ENCODE data around the gene CLDN7.

CLDN7 gene

GRCh38 chr17:7285679-7286078, 23.4 kb upstream of the CLDN7 start:
- no peak for DNase-seq

DNA sequence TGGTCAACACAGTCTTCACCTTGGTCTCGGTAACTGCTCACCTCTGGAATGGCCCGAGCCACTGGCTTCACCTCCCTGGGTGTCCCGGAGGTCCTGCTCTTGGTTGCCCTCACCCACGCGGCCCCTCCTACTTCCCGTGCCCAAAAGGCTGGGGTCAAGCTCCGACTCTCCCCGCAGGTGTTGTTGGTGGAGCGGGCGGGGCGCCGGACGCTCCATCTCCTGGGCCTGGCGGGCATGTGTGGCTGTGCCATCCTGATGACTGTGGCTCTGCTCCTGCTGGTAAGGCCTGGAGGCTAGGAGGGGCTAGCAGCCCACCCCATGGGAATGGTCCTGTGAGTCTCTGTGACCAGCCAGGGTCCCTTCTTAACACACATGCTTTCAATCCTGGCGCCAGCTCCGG, 22.6 kb upstream of the CLDN7 start:
- no peak for DNase-seq

DNA sequence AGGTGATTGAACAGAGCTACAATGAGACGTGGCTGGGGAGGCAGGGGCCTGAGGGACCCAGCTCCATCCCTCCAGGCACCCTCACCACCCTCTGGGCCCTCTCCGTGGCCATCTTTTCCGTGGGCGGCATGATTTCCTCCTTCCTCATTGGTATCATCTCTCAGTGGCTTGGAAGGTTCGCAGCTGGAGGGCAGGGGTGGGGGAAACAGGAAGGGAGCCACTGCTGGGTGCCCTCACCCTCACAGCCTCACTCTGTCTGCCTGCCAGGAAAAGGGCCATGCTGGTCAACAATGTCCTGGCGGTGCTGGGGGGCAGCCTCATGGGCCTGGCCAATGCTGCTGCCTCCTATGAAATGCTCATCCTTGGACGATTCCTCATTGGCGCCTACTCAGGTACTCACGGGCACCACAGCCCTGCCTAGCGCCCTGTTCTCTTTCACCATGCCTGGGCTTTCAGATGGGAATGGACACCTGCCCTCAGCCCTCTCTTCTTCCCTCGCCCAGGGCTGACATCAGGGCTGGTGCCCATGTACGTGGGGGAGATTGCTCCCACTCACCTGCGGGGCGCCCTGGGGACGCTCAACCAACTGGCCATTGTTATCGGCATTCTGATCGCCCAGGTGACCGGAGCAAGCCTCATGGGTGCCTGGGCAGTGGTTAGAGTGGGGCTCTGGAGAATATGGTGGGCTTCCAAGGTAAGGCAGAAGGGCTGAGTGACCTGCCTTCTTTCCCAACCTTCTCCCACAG, 21.4 kb upstream of the CLDN7 start:
- no peak for DNase-seq

GRCh38 chr17:7282752-7283321, 20.6 kb upstream of the CLDN7 start:
- DNase-seq = peak; percentile 11

DNA sequence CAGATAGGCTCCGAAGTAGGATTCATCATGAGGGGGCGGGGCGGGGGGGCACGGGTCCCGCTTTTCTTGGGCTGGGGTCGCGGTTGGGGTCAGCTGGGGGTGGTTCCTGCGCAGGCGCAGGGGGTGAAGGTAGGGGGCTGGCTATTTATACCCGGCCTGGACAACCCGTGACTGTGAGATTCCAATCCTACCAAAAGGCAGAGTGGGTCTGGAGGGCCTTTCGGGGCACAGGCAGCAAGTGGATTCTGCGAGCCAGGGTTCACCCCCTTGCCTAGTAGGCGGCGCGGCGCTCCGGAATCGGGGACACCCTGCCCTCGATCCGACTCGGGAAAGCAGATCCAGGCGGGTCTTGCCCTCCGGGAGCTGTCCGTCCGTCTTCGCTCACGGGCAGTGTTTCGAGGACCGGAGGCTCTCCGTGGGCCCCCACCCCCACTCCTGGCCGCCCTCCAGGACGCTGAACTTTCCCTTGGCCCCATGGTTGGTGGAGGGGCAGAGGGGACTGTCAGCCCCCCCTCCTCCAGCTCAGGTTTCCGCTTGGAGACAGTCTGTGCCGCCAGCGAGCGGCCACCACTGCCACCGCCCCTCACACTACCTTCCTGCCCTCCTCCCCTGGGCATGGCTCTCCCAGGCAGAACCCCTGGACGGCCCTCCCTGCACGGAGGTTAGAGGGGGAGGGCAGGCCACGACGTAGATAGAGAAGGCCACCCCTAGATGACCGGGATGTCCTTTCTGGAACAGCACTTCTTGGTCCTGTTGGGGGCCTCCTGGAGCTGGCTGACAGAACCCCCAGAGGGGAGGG, 19.9 kb upstream of the CLDN7 start:
- DNase-seq = no peak

DNA sequence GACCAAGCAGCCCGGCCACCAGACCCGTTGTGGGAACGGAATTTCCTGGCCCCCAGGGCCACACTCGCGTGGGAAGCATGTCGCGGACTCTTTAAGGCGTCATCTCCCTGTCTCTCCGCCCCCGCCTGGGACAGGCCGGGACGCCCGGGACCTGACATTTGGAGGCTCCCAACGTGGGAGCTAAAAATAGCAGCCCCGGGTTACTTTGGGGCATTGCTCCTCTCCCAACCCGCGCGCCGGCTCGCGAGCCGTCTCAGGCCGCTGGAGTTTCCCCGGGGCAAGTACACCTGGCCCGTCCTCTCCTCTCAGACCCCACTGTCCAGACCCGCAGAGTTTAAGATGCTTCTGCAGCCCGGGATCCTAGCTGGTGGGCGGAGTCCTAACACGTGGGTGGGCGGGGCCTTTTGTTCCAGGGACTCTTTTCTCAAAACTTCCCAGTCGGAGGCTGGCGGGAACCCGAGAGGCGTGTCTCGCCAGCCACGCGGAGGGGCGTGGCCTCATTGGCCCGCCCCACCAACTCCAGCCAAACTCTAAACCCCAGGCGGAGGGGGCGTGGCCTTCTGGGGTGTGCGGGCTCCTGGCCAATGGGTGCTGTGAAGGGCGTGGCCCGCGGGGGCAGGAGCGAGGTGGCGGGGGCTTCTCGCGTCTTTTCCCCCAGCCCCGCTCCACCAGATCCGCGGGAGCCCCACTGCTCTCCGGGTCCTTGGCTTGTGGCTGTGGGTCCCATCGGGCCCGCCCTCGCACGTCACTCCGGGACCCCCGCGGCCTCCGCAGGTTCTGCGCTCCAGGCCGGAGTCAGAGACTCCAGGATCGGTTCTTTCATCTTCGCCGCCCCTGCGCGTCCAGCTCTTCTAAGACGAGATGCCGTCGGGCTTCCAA, 19.0 kb upstream of the CLDN7 start, which contains the start of gene SLC2A4:
TSS of gene SLC2A4 (plus strand) at position 645 of the 879 bp plus-strand sequence. CDS start at position 862, 217 bp downstream.
- peak; percentile 78 for DNase-seq

DNA sequence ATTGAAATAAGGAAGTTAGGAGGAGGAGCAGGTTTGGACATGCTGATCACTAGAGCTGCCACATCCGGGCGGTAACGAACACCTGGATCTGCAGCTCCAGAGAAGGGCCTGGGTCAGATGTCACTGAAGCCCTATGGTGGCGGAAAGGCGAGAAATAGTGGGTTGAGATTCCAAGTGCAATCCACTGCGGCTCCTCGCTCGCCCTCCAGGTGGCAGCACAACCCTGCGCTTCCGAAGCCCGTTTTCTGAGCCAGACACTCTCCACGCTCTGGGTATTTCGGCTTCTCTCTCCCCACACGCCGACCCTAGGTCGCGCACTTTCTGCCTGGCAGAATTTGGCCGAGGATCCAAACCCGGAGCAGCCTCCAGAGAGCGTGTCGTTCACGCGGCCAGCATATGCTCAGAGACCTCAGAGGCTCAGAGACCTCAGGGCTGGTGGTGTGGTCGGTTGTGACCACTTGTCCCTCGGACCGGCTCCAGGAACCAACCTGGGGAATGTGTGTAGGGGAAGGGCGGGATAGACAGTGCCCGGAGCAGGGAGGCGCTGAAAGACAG, 18.3 kb upstream of the CLDN7 start:
- DNase-seq = peak; percentile 77

GRCh38 chr17:7279448-7279847, 17.2 kb upstream of the CLDN7 start:
- no peak for DNase-seq

- DNase-seq = no peak
These were observed 4.5 kb upstream of the CLDN7 start for GRCh38 chr17:7266784-7267183.

- no peak for DNase-seq
These were observed 1.5 kb upstream of the CLDN7 start for GRCh38 chr17:7263801-7264078.

- peak; percentile 55 for DNase-seq
These were observed 890 bp upstream of the CLDN7 start for GRCh38 chr17:7262935-7263800.

- peak; percentile 43 for DNase-seq
These were observed 693 bp downstream of the CLDN7 start for GRCh38 chr17:7261379-7262191.

DNA sequence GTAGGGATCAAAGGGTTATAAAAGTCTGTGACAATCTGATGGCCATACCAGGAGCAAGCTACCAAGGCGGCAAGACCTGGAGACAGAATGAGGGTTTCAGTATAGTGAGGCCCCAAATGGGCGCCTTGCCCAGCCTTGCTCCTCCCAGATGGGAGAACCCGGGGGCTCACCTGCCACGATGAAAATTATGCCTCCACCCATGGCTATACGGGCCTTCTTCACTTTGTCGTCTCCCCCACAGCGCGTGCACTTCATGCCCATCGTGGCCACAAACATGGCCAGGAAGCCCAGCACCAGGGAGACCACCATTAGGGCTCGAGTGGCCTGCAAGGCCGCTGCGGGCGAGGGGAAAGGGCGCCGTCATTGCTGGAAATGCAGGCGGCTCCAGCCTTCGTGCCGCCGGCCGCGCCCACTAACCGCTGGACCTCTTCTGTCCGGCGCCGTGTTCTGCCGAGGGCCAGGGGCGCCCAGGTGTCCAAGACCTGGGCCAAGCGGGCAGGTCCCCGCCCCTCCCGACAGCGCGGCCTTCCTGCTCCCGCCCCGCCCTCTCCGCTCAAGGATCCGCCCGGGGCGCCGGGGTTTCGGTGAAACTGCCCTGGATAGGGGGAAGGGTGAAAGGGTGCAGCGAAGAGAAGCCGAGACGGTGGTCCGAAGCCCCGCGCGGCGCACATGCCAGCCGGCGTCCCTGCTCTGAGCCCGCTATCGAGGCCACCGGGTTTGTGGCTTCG, 1.5 kb downstream of the CLDN7 start:
- peak; percentile 80 for DNase-seq

DNA sequence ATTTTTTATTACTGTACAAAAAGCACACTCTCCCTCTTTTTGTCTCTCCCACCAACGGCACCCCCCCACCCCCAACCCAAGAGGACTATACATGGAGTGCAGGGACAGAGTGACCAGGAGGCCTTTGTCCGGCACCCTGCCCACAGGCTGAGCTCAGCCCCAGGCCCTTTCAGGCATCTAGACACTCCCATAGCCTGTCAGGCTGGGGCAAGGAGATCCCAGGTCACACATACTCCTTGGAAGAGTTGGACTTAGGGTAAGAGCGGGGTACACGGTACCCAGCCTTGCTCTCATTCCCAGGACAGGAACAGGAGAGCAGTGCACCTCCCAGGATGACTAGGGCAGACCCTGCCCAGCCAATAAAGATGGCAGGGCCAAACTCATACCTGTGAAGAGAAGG, 2.1 kb downstream of the CLDN7 start:
- DNase-seq = no peak

DNA sequence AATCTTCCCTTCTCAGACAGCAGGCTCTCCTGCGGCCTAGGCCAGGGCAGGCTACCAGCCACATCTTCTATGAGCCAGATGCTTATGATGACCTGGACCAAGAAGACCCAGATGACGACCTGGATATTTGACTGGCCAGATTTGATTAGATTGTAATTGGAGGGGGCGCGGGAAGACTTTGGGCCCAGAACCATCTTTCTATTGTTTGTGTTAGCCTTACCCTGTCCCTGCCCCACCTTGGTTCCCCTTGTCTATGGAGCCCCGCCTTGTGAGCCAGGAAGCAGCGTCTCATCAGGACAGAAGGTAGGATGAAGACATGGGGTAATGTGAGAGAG, 2.8 kb downstream of the CLDN7 start:
- no peak for DNase-seq

GRCh38 chr17:7258731-7259554, 3.3 kb downstream of the CLDN7 start:
- no peak for DNase-seq

DNA sequence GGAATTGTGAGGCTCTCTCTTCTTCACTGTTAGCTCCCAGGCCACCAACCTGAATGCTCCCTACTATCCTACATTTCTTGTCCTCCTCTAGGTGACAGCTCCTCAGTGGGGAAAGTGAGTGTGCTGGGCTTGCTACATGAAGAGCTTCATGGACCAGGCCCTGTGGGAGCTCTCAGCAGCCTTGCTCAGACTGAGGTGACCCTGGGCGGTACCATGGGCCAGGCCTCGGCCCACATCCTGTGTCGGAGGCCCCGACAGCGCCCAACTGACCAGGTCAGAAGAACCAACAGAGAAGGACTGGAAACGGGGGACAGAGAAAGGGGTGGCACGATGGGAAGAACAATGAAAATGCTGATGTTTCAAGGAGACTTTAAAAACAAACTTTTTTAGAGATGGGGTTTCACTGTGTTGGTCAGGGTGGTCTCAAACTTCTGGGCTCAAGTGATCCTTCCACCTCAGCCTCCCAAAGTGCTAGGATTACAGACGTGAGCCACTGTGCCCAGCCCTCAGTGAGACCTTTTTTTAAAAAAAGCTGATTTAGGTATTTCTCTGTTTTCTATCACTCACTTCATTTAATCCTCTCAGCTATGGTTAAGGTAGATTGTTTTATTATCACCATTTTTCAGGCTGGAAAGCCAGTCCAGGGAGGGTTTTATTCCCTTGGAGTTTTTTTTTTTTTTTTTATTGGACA, 5.4 kb downstream of the CLDN7 start:
- no peak for DNase-seq

DNA sequence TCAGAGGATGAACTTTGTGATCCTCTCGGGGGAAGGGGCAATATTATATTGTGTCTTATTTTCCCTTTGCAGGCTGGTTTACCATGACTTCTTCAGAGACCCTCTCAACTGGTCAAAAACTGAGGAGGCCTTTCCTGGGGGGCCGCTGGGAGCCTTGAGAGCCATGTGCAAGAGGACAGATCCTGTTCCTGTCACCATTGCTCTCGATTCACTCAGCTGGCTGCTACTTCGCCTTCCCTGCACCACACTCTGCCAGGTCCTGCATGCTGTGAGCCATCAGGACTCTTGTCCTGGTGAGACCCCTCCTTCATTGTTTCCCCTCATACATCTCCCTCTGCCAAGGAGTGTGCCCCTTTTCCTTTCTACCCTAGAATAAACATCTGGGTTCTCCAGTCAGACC, 7.8 kb downstream of the CLDN7 start:
- DNase-seq = no peak

- no peak for DNase-seq
These were observed 9.2 kb downstream of the CLDN7 start for GRCh38 chr17:7253082-7253481.
